ENCODE measurements around the gene SYT3.

SYT3 gene

DNA sequence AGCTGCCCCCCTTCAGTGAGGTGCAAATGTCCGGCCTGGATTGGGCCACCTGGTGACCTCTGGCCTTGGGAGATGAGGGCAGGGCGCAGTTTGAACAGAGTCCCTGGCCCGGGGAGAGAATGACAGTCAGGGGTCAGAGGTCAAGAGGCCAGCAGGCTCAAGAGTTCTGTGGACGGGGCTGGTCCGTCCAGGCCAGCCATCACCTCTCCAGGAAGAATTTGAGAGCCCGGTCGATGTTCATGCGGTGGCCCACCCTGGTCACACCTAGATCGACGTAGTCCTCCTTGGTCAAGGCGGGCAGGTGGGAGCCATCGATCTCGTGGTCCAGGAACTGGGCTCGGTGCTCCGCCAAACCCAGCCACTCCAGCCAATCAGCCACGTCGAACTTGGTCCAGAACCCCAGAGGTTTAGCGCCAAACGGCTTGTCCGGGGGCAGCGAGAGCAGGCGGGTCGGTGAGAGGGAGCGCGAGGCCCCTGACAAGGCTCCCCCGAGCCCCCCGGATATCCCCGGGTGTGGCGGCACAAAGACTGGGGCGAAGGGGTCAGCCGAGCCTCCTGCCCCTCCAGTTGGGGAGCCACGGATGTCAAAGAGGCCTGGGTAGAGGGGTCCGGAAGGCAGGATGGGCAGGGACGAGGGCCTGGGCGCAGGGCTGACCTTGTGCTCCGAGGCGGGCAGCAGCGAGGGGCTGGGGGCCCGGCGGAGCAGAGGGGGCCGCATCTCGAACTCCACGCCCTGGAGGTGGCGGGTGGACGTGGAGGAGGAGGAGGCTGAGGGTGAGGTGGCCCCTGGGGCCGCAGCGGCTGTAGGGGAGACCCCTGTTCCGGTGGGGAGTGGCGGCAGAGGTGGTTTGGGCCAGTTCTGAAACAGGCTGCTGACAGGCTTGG, 22.3 kb upstream of the SYT3 start:
- no peaks in the 10 kb centered on the region for H3K36me3 ChIP-seq (ENCODE audit: insufficient read depth, low read length)
- H3K27me3 ChIP-seq (ENCODE audit: insufficient read depth, low read length, poor library complexity, severe bottlenecking), result no peaks in the 10 kb centered on the region
- H3K9me2 ChIP-seq (replicated peaks; ENCODE audit: low read depth, low read length), result no peaks in the 10 kb centered on the region
- no peaks in the 10 kb centered on the region for H3K79me2 ChIP-seq (ENCODE audit: insufficient read depth, low read length)
- TF ChIP-seq, protein P1, sequence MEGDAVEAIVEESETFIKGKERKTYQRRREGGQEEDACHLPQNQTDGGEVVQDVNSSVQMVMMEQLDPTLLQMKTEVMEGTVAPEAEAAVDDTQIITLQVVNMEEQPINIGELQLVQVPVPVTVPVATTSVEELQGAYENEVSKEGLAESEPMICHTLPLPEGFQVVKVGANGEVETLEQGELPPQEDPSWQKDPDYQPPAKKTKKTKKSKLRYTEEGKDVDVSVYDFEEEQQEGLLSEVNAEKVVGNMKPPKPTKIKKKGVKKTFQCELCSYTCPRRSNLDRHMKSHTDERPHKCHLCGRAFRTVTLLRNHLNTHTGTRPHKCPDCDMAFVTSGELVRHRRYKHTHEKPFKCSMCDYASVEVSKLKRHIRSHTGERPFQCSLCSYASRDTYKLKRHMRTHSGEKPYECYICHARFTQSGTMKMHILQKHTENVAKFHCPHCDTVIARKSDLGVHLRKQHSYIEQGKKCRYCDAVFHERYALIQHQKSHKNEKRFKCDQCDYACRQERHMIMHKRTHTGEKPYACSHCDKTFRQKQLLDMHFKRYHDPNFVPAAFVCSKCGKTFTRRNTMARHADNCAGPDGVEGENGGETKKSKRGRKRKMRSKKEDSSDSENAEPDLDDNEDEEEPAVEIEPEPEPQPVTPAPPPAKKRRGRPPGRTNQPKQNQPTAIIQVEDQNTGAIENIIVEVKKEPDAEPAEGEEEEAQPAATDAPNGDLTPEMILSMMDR (conservative IDR thresholded peaks at IDR 0.05; ENCODE audit: low read length), result no peak
- TF ChIP-seq EZH2phosphoT487 (IDR thresholded peaks at IDR 0.05; ENCODE audit: borderline replicate concordance), result no peak
- H3F3A ChIP-seq (ENCODE audit: low read depth), result no peaks in the 10 kb centered on the region
- no peak overlapping the region for H3K4me3 ChIP-seq (ENCODE audit: low read length, poor library complexity, severe bottlenecking)
- H3K9ac ChIP-seq (ENCODE audit: low read depth, low read length, poor library complexity, severe bottlenecking), result no peak overlapping the region
- no peaks in the 10 kb centered on the region for H3K9me3 ChIP-seq (ENCODE audit: insufficient read depth, low read depth, low read length)
- H3K4me2 ChIP-seq (ENCODE audit: low read depth, low read length, poor library complexity, severe bottlenecking), result no peak overlapping the region
- H2AFZ ChIP-seq (ENCODE audit: low read length), result no peak overlapping the region
- no peaks in the 10 kb centered on the region for H4K20me1 ChIP-seq (ENCODE audit: insufficient read depth, low read length, poor library complexity, severe bottlenecking)
- H3K4me1 ChIP-seq (ENCODE audit: insufficient read depth, low read length, poor library complexity, severe bottlenecking), result no peaks in the 10 kb centered on the region

DNA sequence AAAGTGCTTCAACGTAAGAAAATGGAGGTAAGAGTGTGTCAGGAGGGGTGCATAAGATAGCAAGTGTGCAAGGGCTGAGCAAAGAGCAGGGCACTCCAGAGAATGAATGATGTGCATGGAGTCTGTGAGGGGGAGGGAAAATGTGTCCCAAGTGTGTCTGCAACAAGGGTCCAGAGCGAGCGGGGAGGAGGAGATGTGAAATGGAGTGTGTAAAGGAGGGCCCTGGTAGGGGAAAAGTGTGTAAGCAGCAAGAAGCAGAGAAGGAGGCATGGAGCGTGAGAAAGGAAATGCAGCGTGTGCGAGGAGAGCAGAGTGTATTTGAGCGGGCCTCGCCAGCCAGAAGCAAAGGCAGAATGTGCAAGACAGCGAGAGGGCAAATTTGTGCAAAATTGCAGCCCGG, 21.3 kb upstream of the SYT3 start:
- no peaks in the 10 kb centered on the region for H3K36me3 ChIP-seq (ENCODE audit: insufficient read depth, low read length)
- no peaks in the 10 kb centered on the region for H3K27me3 ChIP-seq (ENCODE audit: insufficient read depth, low read length, poor library complexity, severe bottlenecking)
- H3K4me3 ChIP-seq (ENCODE audit: low read length, poor library complexity, severe bottlenecking), result no peak overlapping the region
- H3K4me2 ChIP-seq (ENCODE audit: low read depth, low read length, poor library complexity, severe bottlenecking), result no peak overlapping the region
- no peaks in the 10 kb centered on the region for H4K20me1 ChIP-seq (ENCODE audit: insufficient read depth, low read length, poor library complexity, severe bottlenecking)
- H3K79me2 ChIP-seq (ENCODE audit: insufficient read depth, low read length), result no peaks in the 10 kb centered on the region
- H3K9me3 ChIP-seq (ENCODE audit: insufficient read depth, low read depth, low read length), result no peaks in the 10 kb centered on the region
- no peaks in the 10 kb centered on the region for H3K9me2 ChIP-seq (replicated peaks; ENCODE audit: low read depth, low read length)
- H2AFZ ChIP-seq (ENCODE audit: low read length), result no peak overlapping the region
- H3K4me1 ChIP-seq (ENCODE audit: insufficient read depth, low read length, poor library complexity, severe bottlenecking), result no peaks in the 10 kb centered on the region
- no peaks in the 10 kb centered on the region for H3F3A ChIP-seq (ENCODE audit: low read depth)
- no peak overlapping the region for H3K9ac ChIP-seq (ENCODE audit: low read depth, low read length, poor library complexity, severe bottlenecking)
- TF ChIP-seq, protein P1 (conservative IDR thresholded peaks at IDR 0.05; ENCODE audit: low read length), result no peak
- TF ChIP-seq EZH2phosphoT487 (IDR thresholded peaks at IDR 0.05; ENCODE audit: borderline replicate concordance), result no peak

DNA sequence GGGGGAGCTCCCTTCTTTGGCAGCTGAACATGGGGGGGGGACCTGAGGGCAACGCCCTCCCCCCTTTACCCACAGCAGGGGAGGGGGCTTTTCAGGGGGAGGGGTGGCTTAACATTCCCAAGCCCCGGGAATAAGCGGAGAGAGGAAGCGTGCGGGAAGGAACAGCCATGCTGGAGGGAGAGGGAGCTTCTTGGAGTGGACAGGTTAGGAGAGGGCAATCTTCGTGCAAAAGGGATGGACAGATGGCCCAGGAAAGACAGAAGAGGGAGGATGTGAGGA, 20.3 kb upstream of the SYT3 start:
- Histone ChIP-seq H4K20me1 (ENCODE audit: insufficient read depth, low read length, poor library complexity, severe bottlenecking) (no peaks in the 10 kb centered on the region), H3K9ac (ENCODE audit: low read depth, low read length, poor library complexity, severe bottlenecking) (no peak overlapping the region), H3K4me2 (ENCODE audit: low read depth, low read length, poor library complexity, severe bottlenecking) (no peak overlapping the region), H3K9me2 (replicated peaks; ENCODE audit: low read depth, low read length) (no peaks in the 10 kb centered on the region), H3K27me3 (ENCODE audit: insufficient read depth, low read length, poor library complexity, severe bottlenecking) (no peaks in the 10 kb centered on the region), H2AFZ (ENCODE audit: low read length) (no peak overlapping the region), H3F3A (ENCODE audit: low read depth) (no peaks in the 10 kb centered on the region), H3K79me2 (ENCODE audit: insufficient read depth, low read length) (no peaks in the 10 kb centered on the region), H3K36me3 (ENCODE audit: insufficient read depth, low read length) (no peaks in the 10 kb centered on the region), H3K4me1 (ENCODE audit: insufficient read depth, low read length, poor library complexity, severe bottlenecking) (no peaks in the 10 kb centered on the region), H3K9me3 (ENCODE audit: insufficient read depth, low read depth, low read length) (no peaks in the 10 kb centered on the region), H3K4me3 (ENCODE audit: low read length, poor library complexity, severe bottlenecking) (no peak overlapping the region)
- TF ChIP-seq EZH2phosphoT487 (IDR thresholded peaks at IDR 0.05; ENCODE audit: borderline replicate concordance), result no peak
- TF ChIP-seq, protein P1 (conservative IDR thresholded peaks at IDR 0.05; ENCODE audit: low read length), result no peak

All from Loucy (cell line).